Ammon's horn (tissue), 1 donor: ENCODE results near the gene SFT2D2.
"Not testable (repeated sequence)": the region's sequence is repeated elsewhere in the genome, so short reads cannot be mapped to it uniquely, and the experiment has no call there.

Source experiments
- DNase-seq: peaks from one replicate; pipeline ENCODE4 v3.0.0-alpha.2; 2016; ENCODE audit warnings: low spot score

Gene SFT2D2

DNA sequence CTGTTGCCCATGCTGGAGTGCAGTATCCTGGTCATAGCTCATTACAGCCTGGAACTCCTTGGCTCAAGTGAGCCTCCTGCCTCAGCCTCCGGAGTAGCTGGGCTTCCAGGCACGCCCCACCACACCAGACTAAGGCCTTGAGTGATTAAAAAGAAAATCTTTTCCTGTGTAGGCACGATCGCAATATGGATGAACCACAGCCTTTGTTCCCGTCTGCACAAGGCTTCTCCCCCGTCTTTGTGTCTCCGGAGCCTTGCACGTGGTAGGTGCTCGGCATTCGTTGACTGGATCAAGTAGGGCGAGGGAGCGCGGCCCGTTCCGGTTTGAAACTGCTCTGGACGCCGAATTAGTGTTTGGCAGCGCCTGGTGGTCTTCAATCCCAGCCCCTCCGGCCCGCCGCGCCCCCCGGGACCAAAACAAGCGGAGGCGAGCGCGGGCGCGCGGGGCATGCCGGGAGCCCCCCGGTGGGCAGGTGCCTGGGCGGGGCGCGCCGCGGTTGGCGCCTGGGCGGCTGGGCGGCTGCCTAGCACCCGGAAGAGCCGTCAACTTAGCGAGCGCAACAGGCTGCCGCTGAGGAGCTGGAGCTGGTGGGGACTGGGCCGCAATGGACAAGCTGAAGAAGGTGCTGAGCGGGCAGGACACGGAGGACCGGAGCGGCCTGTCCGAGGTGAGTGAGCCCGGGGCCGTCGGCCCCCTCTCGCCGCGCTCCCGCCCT, at the start of gene SFT2D2:
Gene SFT2D2, plus strand, starts transcription at position 529 of the 715 bp plus-strand sequence. Its CDS starts 76 bp downstream, at position 605.
- peak; percentile 87 for DNase-seq

DNA sequence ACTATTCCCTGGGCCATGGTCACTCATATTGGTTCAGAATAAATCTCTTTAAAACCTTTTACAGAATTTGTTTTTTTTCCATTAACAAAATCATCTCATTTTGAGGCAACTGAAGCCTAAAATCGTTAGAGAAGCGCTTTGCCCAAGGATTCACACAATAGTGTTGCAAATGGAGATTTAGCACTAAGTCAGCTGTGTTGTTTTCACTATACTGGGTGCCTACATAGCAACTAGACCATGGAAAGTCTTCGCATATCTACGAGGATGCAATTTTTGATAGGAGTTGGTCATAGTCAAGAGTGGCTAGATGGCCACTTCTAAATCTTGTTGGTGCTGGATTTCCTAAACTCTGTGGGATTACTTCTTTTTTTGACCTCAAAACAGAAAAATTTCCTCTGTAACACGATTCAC, 47.6 kb upstream of the SFT2D2 start:
- no peak for DNase-seq

GRCh38 chr1:168178638-168179437, 47.0 kb upstream of the SFT2D2 start, which contains the start of gene TIPRL:
TSS of gene TIPRL (plus strand) at chr1:168178962. CDS start at chr1:168179078, 116 bp downstream.
- DNase-seq = peak; percentile 96

- DNase-seq = peak; percentile 17
Measured at GRCh38 chr1:168179438-168180147, 46.2 kb upstream of the SFT2D2 start.

- no peak for DNase-seq
Measured at GRCh38 chr1:168180148-168180524, 45.7 kb upstream of the SFT2D2 start.

DNA sequence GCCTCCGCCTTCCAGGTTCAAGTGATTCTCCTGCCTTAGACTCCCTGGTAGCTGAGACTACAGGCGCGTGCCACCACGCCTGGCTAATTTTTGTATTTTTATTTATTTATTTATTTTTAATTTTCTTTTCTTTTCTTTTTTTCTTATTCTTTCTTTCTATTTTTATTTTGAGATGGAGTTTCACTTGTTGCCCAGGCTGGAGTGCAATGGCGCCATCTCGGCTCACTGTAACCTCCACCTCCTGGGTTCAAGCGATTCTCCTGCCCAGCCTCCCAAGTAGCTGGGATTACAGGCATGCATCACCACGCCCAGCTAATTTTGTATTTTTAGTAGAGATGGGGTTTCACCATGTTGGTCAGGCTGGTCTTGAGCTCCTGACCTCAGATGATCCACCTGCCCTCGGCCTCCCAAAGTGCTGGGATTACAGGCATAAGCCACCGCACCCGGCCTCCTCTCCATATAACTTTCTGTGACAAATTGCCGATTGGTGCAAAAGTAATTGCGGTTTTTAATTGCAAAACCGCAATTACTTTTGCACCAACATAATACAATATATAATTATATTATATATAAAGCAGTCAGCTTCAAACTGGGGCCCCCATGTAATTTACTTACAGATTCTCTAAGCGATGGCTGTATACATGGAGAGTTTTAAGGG, 44.6 kb upstream of the SFT2D2 start:
- not testable (repeated sequence) for DNase-seq

DNA sequence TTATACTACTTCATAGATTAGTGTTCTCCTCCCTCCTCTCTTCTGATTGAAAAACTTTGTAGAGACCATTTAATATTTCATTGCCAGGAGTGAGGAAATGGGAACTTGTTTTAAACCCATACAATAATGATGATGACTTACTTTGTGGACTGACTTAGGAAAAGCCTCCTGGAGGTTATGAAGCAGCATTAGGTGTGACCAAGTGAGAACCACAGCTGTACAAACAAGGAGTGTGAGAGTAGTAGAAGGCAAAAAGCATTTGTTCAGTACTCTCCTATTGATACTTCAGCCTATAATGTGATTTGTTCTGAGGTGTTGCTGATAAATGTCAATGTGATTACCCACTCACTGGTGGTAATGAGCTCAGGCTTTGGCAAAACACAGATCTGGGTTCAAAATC, 38.6 kb upstream of the SFT2D2 start:
- DNase-seq = no peak

DNA sequence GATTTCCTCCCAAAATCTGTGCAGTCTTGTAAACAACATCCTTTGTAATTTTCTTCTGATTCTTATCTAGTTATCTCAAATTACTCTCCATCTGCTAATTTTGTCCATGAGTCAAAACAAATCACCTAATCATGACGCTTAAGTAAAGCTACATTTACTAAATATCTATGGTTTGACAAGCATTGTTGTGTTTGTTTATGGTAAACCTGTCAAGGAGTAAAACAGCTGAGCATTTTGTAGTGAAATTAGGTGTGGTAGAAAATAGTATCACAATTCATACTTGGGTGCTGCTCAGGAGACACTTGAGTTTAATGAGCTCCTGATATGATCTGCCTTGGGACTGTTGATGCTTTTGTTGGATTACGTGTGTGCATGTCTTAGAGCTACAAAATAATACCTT, 35.4 kb upstream of the SFT2D2 start:
- no peak for DNase-seq

- DNase-seq = no peak
Measured at GRCh38 chr1:168195199-168196135, 30.3 kb upstream of the SFT2D2 start.

DNA sequence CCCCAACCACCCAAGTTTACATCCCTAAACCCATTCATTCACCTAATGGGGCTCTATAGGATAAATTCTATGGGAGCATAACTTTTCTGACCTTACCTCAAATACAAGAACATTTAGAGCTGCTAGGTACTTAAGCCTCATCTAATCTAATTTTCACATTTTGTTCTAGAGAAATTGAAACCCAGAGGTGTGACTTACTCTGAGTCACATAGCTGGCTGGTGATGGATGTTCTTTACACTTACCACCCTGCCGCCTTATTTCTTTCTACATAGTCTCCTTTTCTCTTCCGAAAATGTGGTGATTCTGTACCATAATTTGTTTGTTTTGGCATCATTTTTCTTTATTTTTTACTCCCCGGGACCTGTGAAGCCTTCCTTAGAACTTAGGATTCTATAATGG, 26.7 kb upstream of the SFT2D2 start:
- DNase-seq = no peak

- no peak for DNase-seq
Measured at GRCh38 chr1:168202941-168203654, 22.7 kb upstream of the SFT2D2 start.

- no peak for DNase-seq
Measured at GRCh38 chr1:168206111-168206510, 19.7 kb upstream of the SFT2D2 start.

GRCh38 chr1:168207673-168208072, 18.1 kb upstream of the SFT2D2 start:
- not testable (repeated sequence) for DNase-seq

- DNase-seq = no peak
Measured at GRCh38 chr1:168210312-168210711, 15.5 kb upstream of the SFT2D2 start.

DNA sequence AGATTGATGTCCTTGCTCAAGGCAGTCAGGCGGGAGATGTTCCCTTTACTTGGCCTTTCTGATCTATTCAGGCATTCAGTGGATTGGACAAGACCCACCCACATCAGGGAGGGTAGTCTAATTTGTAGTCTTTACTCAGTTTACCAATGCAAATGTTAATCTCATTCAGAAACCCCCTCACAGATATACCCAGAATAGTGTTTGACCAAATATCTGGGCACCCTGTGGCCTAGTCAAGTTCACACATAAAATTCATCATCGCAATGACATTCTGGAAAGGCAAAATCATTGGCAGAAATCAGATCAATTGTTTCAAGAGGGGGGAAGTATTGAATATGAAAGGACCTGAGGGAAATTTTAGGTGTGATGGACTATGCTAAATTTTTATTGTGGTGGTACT, 12.5 kb upstream of the SFT2D2 start:
- DNase-seq = no peak

GRCh38 chr1:168216171-168216570, 9.6 kb upstream of the SFT2D2 start:
- DNase-seq = no peak

- no peak for DNase-seq
Measured at GRCh38 chr1:168217664-168218063, 8.1 kb upstream of the SFT2D2 start.

DNA sequence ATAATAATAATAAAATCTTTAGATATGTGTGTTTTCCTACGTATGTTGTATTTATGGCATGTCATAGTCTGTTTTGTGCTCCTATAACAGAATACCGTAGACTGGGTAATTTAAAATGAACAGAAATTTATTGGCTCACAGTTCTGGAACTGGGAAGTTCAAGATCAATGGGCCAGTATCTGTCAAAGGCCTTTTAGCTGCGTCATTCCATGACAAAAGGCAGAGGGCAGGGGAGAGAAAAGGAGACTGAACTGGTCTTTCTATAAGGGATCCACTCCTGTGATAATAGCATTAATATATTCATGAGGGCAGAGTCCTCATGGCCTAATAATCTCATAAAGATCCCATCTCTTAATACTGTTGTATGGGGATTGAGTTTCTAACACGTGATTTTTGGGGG, 7.1 kb upstream of the SFT2D2 start:
- DNase-seq = no peak

DNA sequence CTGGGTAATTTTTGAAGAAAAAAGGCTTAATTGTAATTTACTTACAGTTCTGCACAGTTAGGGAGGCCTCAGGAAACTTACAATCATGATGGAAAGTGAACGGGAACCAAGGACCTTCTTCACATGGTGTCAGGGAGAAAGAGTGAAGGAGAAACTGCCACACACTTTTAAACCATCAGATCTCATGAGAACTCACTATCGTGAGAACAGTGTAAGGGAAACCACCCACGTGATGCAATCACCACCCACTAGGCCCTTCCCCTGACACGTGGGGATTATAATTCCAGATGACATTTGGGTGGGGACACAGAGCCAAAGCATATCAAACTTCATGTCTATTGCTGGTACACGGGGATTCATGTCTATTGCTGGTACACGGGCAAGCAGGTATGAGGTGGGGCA, 5.3 kb upstream of the SFT2D2 start:
- DNase-seq = no peak

DNA sequence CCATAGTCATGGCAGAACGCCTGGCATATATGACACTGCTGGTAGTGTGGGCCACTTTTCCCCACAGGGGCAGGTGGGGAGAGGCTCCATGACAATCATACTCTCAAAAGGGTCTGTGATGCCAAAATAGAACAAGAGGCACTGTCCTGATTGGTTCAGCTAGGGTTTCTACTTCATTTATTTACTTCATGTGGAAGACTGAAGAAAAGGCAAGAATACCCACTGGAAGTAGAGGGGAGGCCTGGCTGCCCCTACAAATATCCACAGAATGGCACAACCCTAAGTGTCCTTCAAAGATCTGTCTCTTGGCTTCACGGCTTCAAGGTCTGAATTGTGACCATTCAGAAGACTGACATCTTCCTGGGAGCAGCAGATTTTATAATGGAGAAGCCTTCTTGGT, 4.5 kb upstream of the SFT2D2 start:
- DNase-seq = no peak
